Omental fat pad (tissue), 4 donors: ENCODE results near the gene FSIP1. TPM values are rescaled to one million over a fixed set of nuclear protein-coding genes. Genes with fewer than 3 reads are reported as not detected.

Experiments used
- ATAC-seq: fragments of 150-250 bp; one replicate; pipeline ENCODE4 v1.9.1; 2016; ENCODE audit warnings: mild to moderate bottlenecking, moderate library complexity; ENCODE audit not compliant: low FRiP score
- DNase-seq: peaks from one replicate; pipeline ENCODE4 v3.0.0-alpha.2; 2019; ENCODE audit warnings: low spot score
- total RNA-seq, 4 donors: library from RNA; depleted of rRNA; stranded (reverse); fragments of >200 nt; gene quantifications; one replicate each; pipeline ENCODE4 v1.1.0, GENCODE V29; 2016
- TF ChIP-seq, protein P1 (sequence below), 3 donors: fragments of 450-650 bp; IDR thresholded peaks; one replicate each; pipeline ENCODE4 v1.5.1; 2016 to 2017; ENCODE audit warnings: antibody characterized with exemption in 3 of 3, mild to moderate bottlenecking in 3 of 3, moderate library complexity in 2 of 3

FSIP1 gene
- total RNA-seq, 4 donors from 2014 or later = 0.32 to 0.48 (median 0.41) TPM

DNA sequence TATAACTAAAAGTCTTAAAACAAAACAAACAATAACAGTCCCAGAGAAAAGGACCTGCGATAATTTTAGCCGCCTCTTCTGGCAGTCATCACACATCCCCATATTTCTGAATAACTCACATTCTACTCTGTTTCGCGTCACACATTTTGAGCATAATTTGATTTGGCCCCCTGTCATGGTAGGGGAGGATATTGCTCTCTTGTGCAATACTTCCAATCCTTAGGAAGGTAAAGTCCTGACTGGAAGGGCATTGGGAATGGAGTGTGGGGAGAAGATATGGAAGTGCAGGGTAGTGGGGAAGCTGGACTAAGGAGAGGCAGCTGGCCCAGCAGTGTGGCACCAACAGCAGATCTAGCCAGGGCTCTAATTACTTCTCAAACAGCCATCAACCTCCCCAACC, 11.3 kb upstream of the FSIP1 start:
- ATAC-seq = no peak

DNA sequence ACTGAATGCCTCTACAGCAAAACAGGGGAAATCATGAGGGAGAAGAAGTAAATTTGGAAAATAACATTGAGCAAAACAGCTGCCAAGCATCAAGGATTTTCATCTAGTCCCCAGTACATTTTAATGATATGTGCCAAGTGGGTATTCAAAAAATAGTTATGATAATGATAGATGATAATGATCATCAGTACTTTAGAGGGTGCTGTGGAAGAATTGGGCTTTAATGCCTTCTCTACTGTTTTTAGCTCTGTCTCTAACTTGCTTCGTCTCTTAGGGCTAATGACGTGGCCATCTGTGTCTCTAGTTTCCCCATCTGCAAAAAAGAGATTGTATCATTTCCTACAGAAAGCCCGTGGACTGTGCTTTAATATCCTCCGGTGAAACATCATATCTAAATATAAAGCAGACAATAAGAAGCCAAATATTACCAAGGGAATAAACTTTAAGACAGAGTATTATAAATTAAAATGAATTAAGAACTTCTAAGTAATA, 10.2 kb upstream of the FSIP1 start:
- TF ChIP-seq, protein P1, sequence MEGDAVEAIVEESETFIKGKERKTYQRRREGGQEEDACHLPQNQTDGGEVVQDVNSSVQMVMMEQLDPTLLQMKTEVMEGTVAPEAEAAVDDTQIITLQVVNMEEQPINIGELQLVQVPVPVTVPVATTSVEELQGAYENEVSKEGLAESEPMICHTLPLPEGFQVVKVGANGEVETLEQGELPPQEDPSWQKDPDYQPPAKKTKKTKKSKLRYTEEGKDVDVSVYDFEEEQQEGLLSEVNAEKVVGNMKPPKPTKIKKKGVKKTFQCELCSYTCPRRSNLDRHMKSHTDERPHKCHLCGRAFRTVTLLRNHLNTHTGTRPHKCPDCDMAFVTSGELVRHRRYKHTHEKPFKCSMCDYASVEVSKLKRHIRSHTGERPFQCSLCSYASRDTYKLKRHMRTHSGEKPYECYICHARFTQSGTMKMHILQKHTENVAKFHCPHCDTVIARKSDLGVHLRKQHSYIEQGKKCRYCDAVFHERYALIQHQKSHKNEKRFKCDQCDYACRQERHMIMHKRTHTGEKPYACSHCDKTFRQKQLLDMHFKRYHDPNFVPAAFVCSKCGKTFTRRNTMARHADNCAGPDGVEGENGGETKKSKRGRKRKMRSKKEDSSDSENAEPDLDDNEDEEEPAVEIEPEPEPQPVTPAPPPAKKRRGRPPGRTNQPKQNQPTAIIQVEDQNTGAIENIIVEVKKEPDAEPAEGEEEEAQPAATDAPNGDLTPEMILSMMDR (IDR thresholded peaks at IDR 0.05) = no peak
- ATAC-seq (no peak), DNase-seq (no peak)

More for the DNA sequence above, 11.3 kb upstream of the FSIP1 start:
- no peak for DNase-seq
- TF ChIP-seq, protein P1 (IDR thresholded peaks at IDR 0.05) = no peak

DNA sequence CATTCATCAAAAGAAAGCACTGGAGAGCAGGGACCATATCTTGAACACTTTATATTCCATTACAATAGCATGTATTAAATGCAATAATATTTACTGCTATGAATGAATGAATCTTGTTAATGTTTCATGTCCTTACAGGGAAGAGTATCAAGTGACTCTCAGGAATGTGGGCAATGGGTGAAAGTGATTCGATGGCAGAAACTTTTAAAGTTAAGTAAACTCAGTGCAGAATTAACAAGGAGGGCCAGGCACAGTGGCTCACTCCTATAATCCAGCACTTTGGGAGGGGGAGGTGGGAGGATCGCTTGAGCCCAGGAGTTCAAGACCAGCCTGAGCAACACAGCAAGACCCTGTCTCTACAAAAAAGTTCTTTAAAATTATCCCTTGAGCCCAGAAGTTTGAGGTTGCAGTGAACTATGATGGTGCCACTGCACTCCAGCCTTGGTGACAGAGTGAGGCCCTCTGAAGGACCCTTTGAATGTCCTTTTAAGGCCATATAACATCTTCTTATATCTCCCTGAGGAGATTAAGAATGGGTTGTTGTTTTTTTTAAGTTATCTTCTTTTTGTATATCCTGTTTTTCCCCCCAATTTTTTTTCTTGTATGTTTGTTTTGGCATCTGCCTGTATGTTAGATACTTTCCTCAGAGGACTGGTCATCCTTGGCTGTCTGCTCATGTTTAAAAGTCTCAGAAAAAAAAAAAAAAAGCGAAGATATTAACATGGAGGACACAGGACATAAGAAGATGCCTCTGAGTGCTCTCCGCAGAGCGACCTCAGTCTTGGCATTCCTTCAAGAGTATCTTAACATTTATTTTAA, 9.6 kb upstream of the FSIP1 start:
- DNase-seq (no peak), ATAC-seq (no peak)
- TF ChIP-seq, protein P1 (IDR thresholded peaks at IDR 0.05) = no peak

DNA sequence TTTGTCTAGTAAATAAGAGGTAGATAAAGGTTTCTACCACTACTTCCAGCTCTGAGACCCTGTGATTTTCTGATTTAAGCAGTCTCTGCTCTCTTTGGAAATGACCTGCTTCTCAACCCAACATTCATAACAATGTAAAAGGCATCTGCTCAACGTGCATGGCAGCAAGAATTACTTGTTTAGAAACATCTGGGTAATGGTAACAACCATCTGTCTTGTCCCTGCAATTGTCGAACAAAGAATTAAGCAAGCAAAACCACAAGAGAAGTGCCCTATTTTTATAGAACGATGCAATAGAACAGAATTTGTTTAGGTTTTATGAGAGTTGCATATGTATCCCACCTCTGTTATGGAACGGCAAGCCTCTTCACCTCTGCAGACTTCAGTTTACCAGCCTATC, 7.1 kb upstream of the FSIP1 start:
- ATAC-seq (no peak), DNase-seq (no peak)
- TF ChIP-seq, protein P1 (IDR thresholded peaks at IDR 0.05) = no peak

DNA sequence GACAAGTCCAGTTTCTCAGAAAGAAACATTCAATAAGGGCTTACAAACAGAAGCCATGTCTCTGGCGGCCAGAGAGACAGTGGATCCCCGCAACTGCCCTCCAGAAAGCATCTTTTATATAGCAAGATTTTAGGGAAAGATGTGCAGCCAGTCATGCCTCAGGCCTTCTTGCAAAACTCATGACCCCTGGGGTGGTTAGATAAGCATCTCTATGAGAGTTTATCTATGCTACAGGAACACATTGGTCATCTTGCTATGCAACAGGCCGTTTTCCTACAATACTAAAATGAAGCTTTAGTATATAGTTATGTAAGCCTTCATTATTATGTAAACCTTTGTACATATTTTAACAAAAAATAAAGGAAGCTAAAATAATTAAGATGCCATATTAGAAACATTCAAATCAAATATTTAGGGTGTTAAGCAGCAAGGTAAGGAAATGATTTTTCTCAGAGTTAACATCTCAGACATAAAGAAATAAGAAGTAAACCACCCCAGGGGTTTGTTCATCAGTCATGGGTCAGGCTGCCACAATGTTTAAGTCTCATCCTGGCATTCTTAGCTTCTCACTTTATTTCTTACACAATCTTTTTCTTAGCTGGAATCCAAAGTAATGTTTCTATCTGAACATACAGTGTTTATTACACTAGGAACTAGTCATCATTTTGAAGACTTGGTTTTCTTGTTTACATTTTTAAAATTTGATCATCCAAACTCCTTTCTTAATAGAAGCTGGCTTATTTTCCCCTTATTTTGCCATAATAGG, 6.3 kb upstream of the FSIP1 start:
- TF ChIP-seq, protein P1 (IDR thresholded peaks at IDR 0.05) = no peak
- DNase-seq (no peak), ATAC-seq (no peak)

DNA sequence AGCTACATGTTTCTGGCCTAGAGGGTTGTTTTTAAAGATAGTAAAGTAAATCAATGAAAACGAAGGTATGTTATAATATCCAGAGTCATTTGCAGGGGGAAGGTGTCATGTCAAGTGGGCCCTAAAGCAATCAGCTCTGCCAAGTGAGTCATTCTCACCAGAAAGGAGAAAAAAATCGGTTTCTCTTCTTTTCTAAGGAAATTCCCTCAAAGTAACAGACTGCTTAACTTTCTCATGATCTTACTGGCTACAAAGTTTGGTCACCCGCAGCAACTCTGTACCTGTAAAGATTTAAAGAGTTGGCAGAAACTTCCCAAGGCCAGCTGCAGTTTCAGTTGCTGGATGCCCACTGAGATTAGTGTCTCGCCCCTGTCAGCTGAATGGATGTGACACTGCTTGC, 5.5 kb upstream of the FSIP1 start:
- DNase-seq (no peak), ATAC-seq (no peak)
- TF ChIP-seq, protein P1 (IDR thresholded peaks at IDR 0.05) = no peak
